K562 (cell line): ENCODE measurements around the gene ZNF800. TPM values are rescaled to one million over a fixed set of nuclear protein-coding genes. Genes with fewer than 3 reads are reported as not detected.
A peak's percentile ranks its signal among the peaks of the same experiment; 100 is the strongest.

ENCODE experiments used
- CBX8 ChIP-seq: fragments of 200-600 bp; sonication (generic); IDR thresholded peaks from 2 replicates; pipeline ENCODE4 v1.6.1; 2012; ENCODE audit warnings: borderline replicate concordance, mixed run types, low read depth, mild to moderate bottlenecking, moderate library complexity, mixed read lengths, low read length, control low read depth, inconsistent platforms; ENCODE audit not compliant: poor library complexity, severe bottlenecking; ENCODE audit errors: extremely low read depth
- CHD2 ChIP-seq: IDR thresholded peaks from 2 replicates; pipeline ENCODE4 v1.6.1; 2011; ENCODE audit warnings: low read depth, low read length
- CHD4 ChIP-seq: fragments of 200-600 bp; sonication (generic); IDR thresholded peaks from 3 replicates; pipeline ENCODE4 v1.6.1; 2012; ENCODE audit warnings: low read depth, mild to moderate bottlenecking, mixed read lengths, low read length, inconsistent platforms; ENCODE audit not compliant: insufficient read depth, insufficient replicate concordance, poor library complexity, severe bottlenecking
- ELF2 ChIP-seq: fragments of 250-450 bp; sonication (Bioruptor Pico); IDR thresholded peaks from 2 replicates; pipeline ENCODE4 v1.5.0; 2021; ENCODE audit warnings: mild to moderate bottlenecking
- FOS ChIP-seq: IDR thresholded peaks from 3 replicates; pipeline ENCODE4 v1.6.1; 2011; ENCODE audit not compliant: insufficient read length; ENCODE audit errors: extremely low read depth
- FOXJ2 ChIP-seq: fragments of 200-800 bp; sonication (Bioruptor generic); IDR thresholded peaks from 2 replicates; pipeline ENCODE4 v1.6.1; 2016; ENCODE audit warnings: missing genetic modification characterization, missing compliant biosample characterization
- GATA2 ChIP-seq: sonication (generic); formaldehyde crosslinking; IDR thresholded peaks from 2 replicates; pipeline ENCODE4 v1.4.0; 2020; ENCODE audit warnings: mild to moderate bottlenecking, missing genetic modification reagents
- GTF2F1 ChIP-seq: IDR thresholded peaks from 2 replicates; pipeline ENCODE4 v1.6.1; 2011; ENCODE audit warnings: low read depth, low read length, improper control_type of control experiment
- IFI16 ChIP-seq: fragments of 250-450 bp; sonication (Bioruptor Pico); IDR thresholded peaks from 2 replicates; pipeline ENCODE4 v2.1.2; 2022; ENCODE audit warnings: mild to moderate bottlenecking, inconsistent platforms
- IRF1 ChIP-seq: sonication (generic); formaldehyde crosslinking; IDR thresholded peaks from 2 replicates; pipeline ENCODE4 v1.8.0; 2022; ENCODE audit warnings: missing genetic modification reagents, mild to moderate bottlenecking, borderline replicate concordance
- NCOA2 ChIP-seq, 2 experiments: fragments of 450-650 bp; IDR thresholded peaks; 2 replicates each; pipeline ENCODE4 v1.6.1; 2018; ENCODE audit warnings: mild to moderate bottlenecking in 2 of 2, moderate library complexity in 1 of 2; ENCODE audit not compliant: partially characterized antibody in 2 of 2
- NFE2L1 ChIP-seq: fragments of 450-650 bp; IDR thresholded peaks from 2 replicates; pipeline ENCODE4 v1.6.1; 2016; ENCODE audit warnings: missing genetic modification characterization, low read depth, mild to moderate bottlenecking, missing compliant biosample characterization, moderate library complexity, borderline replicate concordance
- RBM14 ChIP-seq: fragments of 200-400 bp; formaldehyde crosslinking; IDR thresholded peaks from 2 replicates; pipeline ENCODE4 v1.6.1; 2018; ENCODE audit warnings: low read depth, mild to moderate bottlenecking, low read length, moderate library complexity, borderline replicate concordance; ENCODE audit not compliant: insufficient read depth
- SIX5 ChIP-seq, 2 experiments: IDR thresholded peaks; 2 replicates each; pipeline ENCODE4 v1.6.1; 2011; ENCODE audit warnings: low read length in 2 of 2, borderline replicate concordance in 1 of 2, low read depth in 1 of 2, mild to moderate bottlenecking in 1 of 2, moderate library complexity in 1 of 2; ENCODE audit not compliant: insufficient read depth in 1 of 2
- SMAD4 ChIP-seq: fragments of 250-450 bp; sonication (Bioruptor Pico); conservative IDR thresholded peaks from 2 replicates; pipeline ENCODE4 v1.8.0; 2021; ENCODE audit warnings: inconsistent platforms, mild to moderate bottlenecking, moderate library complexity
- ZC3H4 ChIP-seq: sonication (generic); formaldehyde crosslinking; IDR thresholded peaks from 2 replicates; pipeline ENCODE4 v1.9.0; 2021; ENCODE audit warnings: missing genetic modification reagents, borderline replicate concordance
- ZEB2 ChIP-seq: fragments of 450-650 bp; IDR thresholded peaks from 2 replicates; pipeline ENCODE4 v1.6.1; 2016
- ZFP1 ChIP-seq: fragments of 450-650 bp; formaldehyde crosslinking; IDR thresholded peaks from 2 replicates; pipeline ENCODE4 v1.4.0; 2020; ENCODE audit warnings: mild to moderate bottlenecking, mixed read lengths
- ZKSCAN3 ChIP-seq: fragments of 250-450 bp; sonication (Bioruptor Pico); IDR thresholded peaks from 2 replicates; pipeline ENCODE4 v1.4.0; 2020
- ZNF121 ChIP-seq: sonication (generic); formaldehyde crosslinking; conservative IDR thresholded peaks from 2 replicates; pipeline ENCODE4 v1.8.0; 2022; ENCODE audit warnings: missing genetic modification reagents
- ZNF140 ChIP-seq: fragments of 250-450 bp; sonication (Bioruptor Pico); IDR thresholded peaks from 2 replicates; pipeline ENCODE4 v1.8.0; 2021; ENCODE audit warnings: moderate library complexity, mild to moderate bottlenecking, inconsistent platforms
- ZNF175 ChIP-seq: fragments of 200-800 bp; sonication (Bioruptor generic); IDR thresholded peaks from 2 replicates; pipeline ENCODE4 v1.6.1; 2016; ENCODE audit warnings: low read depth, mild to moderate bottlenecking, missing genetic modification characterization, missing compliant biosample characterization
- ZNF644 ChIP-seq: fragments of 200-800 bp; sonication (Bioruptor generic); IDR thresholded peaks from 2 replicates; pipeline ENCODE4 v1.6.1; 2016; ENCODE audit warnings: low read depth, missing genetic modification characterization, missing compliant biosample characterization
- ZNF77 ChIP-seq: fragments of 250-450 bp; sonication (Bioruptor Pico); IDR thresholded peaks from 2 replicates; pipeline ENCODE4 v1.5.0; 2020
- polyA plus RNA-seq, 8 experiments: library from polyadenylated mRNA; depleted of rRNA in 4 of 8; stranded (reverse) in 5 of 8; unstranded in 3 of 8; fragments of >200 nt; fragmentation: Nextera tagmentation in 2 of 8; fragmentation: Illumina TruSeq in 1 of 8; extraction: Ambion mirVana in 2 of 8; extraction: Trizol in 1 of 8; gene quantifications; 2 replicates each; pipeline versions ENCODE4 v1.2.1 to v1.2.3, GENCODE V29; 2011 to 2014; ENCODE audit warnings: inconsistent platforms in 1 of 8, missing spikeins in 1 of 8
- total RNA-seq, 7 experiments: library from RNA; depleted of rRNA in 6 of 7; stranded (reverse); fragments of >200 nt in 6 of 7; fragmentation: Illumina TruSeq in 2 of 7; extraction: Trizol in 2 of 7; gene quantifications; 2 replicates each; pipeline versions ENCODE4 v1.2.1 to v1.2.3, GENCODE V29; 2011 to 2021; ENCODE audit warnings: low replicate concordance in 1 of 7
- TF ChIP-seq, protein P1 (sequence below): sonication (generic); formaldehyde crosslinking; IDR thresholded peaks from 2 replicates; pipeline ENCODE4 v1.9.0; 2022; ENCODE audit warnings: mild to moderate bottlenecking, missing genetic modification reagents
- TF ChIP-seq, protein P2 (sequence below): fragments of 250-450 bp; sonication (Bioruptor Pico); IDR thresholded peaks from 2 replicates; pipeline ENCODE4 v1.8.0; 2022; ENCODE audit warnings: moderate library complexity, mild to moderate bottlenecking, inconsistent platforms

The ZNF800 gene
- total and polyA plus RNA-seq, 9 of the 15 experiments (the other 6 are each of a cell fraction or from before 2014, with no cell fraction given) = 7.5 to 58.3 (median 33.4) TPM

- no peak for TF ChIP-seq IFI16
- no peak for TF ChIP-seq CHD4
- TF ChIP-seq ZC3H4 (CRISPR knock-in tag) = peak; percentile 70; the same call in 1 of the 2 replicates
- TF ChIP-seq ZNF175 (CRISPR knock-in tag) = peak; percentile 61
- TF ChIP-seq SMAD4 (CRISPR knock-in tag) = peak; percentile 87; the same call in 1 of the 2 replicates
- TF ChIP-seq NCOA2 (IDR thresholded peaks at IDR 0.05; ENCODE audit: partially characterized antibody in 2 of 2) = no peak
- TF ChIP-seq ZNF77 (CRISPR knock-in tag) = no peak
- TF ChIP-seq RBM14 = no peak; the same call in 1 of the 2 replicates
- no peak for TF ChIP-seq ZFP1 (CRISPR knock-in tag)
- no peak for TF ChIP-seq ZNF644
- no peak for TF ChIP-seq GTF2F1
- 0 out of 2 replicates have a peak, but pooled peaks have one; percentile 58 for TF ChIP-seq ZEB2
- no peak for TF ChIP-seq ZKSCAN3
- TF ChIP-seq SIX5 (IDR thresholded peaks at IDR 0.05; ENCODE audit: borderline replicate concordance in 1 of 2, insufficient read depth in 1 of 2, low read depth in 1 of 2, low read length in 2 of 2) = no peak
- no peak for TF ChIP-seq ZNF121
- 0 out of 2 replicates have a peak, but pooled peaks have one; percentile 84 for TF ChIP-seq IRF1 (CRISPR knock-in tag)
- TF ChIP-seq CBX8 = no peak
- peak; percentile 63 for TF ChIP-seq ELF2
- no peak for TF ChIP-seq NFE2L1 (tag)
- TF ChIP-seq CHD2 = peak; percentile 74
- TF ChIP-seq, protein P1, sequence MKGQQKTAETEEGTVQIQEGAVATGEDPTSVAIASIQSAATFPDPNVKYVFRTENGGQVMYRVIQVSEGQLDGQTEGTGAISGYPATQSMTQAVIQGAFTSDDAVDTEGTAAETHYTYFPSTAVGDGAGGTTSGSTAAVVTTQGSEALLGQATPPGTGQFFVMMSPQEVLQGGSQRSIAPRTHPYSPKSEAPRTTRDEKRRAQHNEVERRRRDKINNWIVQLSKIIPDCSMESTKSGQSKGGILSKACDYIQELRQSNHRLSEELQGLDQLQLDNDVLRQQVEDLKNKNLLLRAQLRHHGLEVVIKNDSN (CRISPR knock-in tag) = 0 out of 2 replicates have a peak, but pooled peaks have one; percentile 47
- TF ChIP-seq ZNF140 (CRISPR knock-in tag) = no peak
- no peak for TF ChIP-seq GATA2
- no peak for TF ChIP-seq FOS
- no peak for TF ChIP-seq FOXJ2
- TF ChIP-seq, protein P2, sequence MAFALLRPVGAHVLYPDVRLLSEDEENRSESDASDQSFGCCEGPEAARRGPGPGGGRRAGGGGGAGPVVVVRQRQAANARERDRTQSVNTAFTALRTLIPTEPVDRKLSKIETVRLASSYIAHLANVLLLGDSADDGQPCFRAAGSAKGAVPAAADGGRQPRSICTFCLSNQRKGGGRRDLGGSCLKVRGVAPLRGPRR (CRISPR knock-in tag) = no peak
Measured at GRCh38 chr7:127392182-127392565, 334 bp downstream of the ZNF800 start (continued).
